Measurements from ENCODE around the gene NPIPB9.

NPIPB9 gene

GRCh38 chr16:28821874-28822519 lies 70.4 kb downstream of the NPIPB9 start:
- no peak for DNase-seq (ENCODE audit: low read depth in 1 of 2, low spot score in 1 of 2)

All from stimulated activated CD4-positive, alpha-beta T cell treated with anti-CD3 and anti-CD28 coated beads, Interleukin-15, amount 100 ng/mL, for 1 hour (primary cell).